ENCODE results near the gene CLIC4.

DNA sequence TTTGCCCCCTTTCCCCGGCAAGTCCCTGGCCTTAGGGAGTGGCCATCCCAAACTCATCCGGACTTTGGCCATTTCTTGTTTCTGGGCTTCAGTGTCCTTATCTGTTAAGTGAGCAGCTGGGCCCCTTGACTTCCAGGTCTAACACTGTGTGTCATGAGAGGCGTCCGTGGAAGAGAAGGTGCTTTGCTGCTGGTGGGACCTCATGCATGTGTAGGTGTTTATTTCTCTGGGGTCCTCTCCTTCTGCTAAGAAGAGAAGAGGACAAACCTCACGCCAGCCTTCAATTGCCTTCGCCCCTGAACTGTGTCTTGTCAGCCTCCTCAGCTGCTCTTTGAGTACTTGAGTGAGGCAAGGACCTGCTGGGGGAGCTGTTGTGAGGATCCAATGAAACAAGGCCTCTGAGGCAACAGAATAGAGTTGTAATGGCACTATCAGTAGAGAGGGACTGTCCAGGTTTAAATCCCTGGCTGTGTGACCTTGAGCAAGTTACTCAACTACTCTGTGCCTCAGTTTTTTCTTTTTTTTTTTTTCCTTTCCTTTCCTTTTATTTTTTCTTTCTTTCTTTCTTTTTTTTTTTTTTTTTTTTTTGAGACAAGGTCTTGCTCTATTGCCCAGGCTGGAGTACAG lies 112.4 kb downstream of the CLIC4 start:
- TF ChIP-seq, protein P1, sequence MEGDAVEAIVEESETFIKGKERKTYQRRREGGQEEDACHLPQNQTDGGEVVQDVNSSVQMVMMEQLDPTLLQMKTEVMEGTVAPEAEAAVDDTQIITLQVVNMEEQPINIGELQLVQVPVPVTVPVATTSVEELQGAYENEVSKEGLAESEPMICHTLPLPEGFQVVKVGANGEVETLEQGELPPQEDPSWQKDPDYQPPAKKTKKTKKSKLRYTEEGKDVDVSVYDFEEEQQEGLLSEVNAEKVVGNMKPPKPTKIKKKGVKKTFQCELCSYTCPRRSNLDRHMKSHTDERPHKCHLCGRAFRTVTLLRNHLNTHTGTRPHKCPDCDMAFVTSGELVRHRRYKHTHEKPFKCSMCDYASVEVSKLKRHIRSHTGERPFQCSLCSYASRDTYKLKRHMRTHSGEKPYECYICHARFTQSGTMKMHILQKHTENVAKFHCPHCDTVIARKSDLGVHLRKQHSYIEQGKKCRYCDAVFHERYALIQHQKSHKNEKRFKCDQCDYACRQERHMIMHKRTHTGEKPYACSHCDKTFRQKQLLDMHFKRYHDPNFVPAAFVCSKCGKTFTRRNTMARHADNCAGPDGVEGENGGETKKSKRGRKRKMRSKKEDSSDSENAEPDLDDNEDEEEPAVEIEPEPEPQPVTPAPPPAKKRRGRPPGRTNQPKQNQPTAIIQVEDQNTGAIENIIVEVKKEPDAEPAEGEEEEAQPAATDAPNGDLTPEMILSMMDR (IDR thresholded peaks at IDR 0.05) = no peak
- TF ChIP-seq POLR2A (IDR thresholded peaks at IDR 0.05) = no peak
